ENCODE results near the gene STX17. TPM values are rescaled to one million over a fixed set of nuclear protein-coding genes. Genes with fewer than 3 reads are reported as not detected.

Gene STX17
- total and polyA plus RNA-seq, 2 of the 13 experiments (the other 11 are each of a cell fraction or from before 2014, with no cell fraction given), result 8.3 to 25.7 TPM

GRCh38 chr9:99867536-99867935 is 38.9 kb upstream of the STX17 start:
- no peaks in the 10 kb centered on the region for H3K79me2 ChIP-seq (ENCODE audit: insufficient read depth, low read length)
- FAIRE-seq (no peak), DNase-seq (ENCODE audit: low spot score) (no peak), ATAC-seq (no peak)
- no peak overlapping the region for H3K9ac ChIP-seq (ENCODE audit: insufficient read depth, low read depth, low read length)
- in situ Hi-C loops (cut with HindIII; ENCODE audit: extremely low pct_ligation_motif_present, low pct_unique_long_range_greater_than_20kb) (no loop called here), intact Hi-C loops (cut with micrococcal nuclease; ENCODE audit: unreplicated experiment) (no loop called here)
- H3K4me1 ChIP-seq (ENCODE audit: insufficient read depth, low read length), result no peaks in the 10 kb centered on the region
- WGBS (ENCODE audit: low lambda C conversion rate), result 16% methylated on average over 3 of the region's 3 CpGs
- H3K36me3 ChIP-seq (replicated peaks in 1 of 2; ENCODE audit: control insufficient read depth in 1 of 2, insufficient read depth in 2 of 2, low read length in 2 of 2), result no peaks in the 10 kb centered on the region
- H4K20me1 ChIP-seq (ENCODE audit: insufficient read depth, low read length), result no peaks in the 10 kb centered on the region
- ChIA-PET POLR2A (no interaction called here), CTCF (ENCODE audit: low intra/inter-chr PET ratio, low total read pairs) (no interaction called here)
- TF ChIP-seq NAIF1 (CRISPR knock-in tag; IDR thresholded peaks at IDR 0.05; ENCODE audit: borderline replicate concordance), result no peak
- TF ChIP-seq TEF (CRISPR knock-in tag; IDR thresholded peaks at IDR 0.05), result no peak
- TF ChIP-seq ZNF414 (CRISPR knock-in tag; IDR thresholded peaks at IDR 0.05), result no peak
- TF ChIP-seq ZNF572 (CRISPR knock-in tag; IDR thresholded peaks at IDR 0.05), result no peak
- no peak for TF ChIP-seq ZNF749 (CRISPR knock-in tag; IDR thresholded peaks at IDR 0.05; ENCODE audit: borderline replicate concordance)
- no peak for TF ChIP-seq NR3C1 (CRISPR knock-in tag; IDR thresholded peaks at IDR 0.05)
- H2AFZ ChIP-seq (ENCODE audit: low read length), result no peak overlapping the region
- BruUV-seq (replicated peaks), result no TSS peak
- no peak overlapping the region for H3K27ac ChIP-seq (ENCODE audit: extremely low read length, insufficient read depth, low read length)
- no peaks in the 10 kb centered on the region for H3K9me3 ChIP-seq (ENCODE audit: low read length)
- H3K4me2 ChIP-seq (ENCODE audit: low read depth, low read length), result no peak overlapping the region
- H3K4me3 ChIP-seq (replicated peaks in 1 of 3; ENCODE audit: insufficient read depth in 1 of 3, low read depth in 2 of 3, low read length in 3 of 3), result no peak overlapping the region
- no peaks in the 10 kb centered on the region for H3K27me3 ChIP-seq (ENCODE audit: control insufficient read depth in 1 of 2, insufficient read depth in 2 of 2, low read length in 2 of 2)

GRCh38 chr9:99867968-99868367 is 38.5 kb upstream of the STX17 start:
- H3K27me3 ChIP-seq (ENCODE audit: control insufficient read depth in 1 of 2, insufficient read depth in 2 of 2, low read length in 2 of 2), result no peaks in the 10 kb centered on the region
- no peaks in the 10 kb centered on the region for H3K9me3 ChIP-seq (ENCODE audit: low read length)
- DNase-seq (ENCODE audit: low spot score) (no peak), FAIRE-seq (no peak), ATAC-seq (no peak)
- H4K20me1 ChIP-seq (ENCODE audit: insufficient read depth, low read length), result no peaks in the 10 kb centered on the region
- ChIA-PET CTCF (ENCODE audit: low intra/inter-chr PET ratio, low total read pairs) (no interaction called here), POLR2A (no interaction called here)
- no peak overlapping the region for H3K4me3 ChIP-seq (replicated peaks in 1 of 3; ENCODE audit: insufficient read depth in 1 of 3, low read depth in 2 of 3, low read length in 3 of 3)
- no peak overlapping the region for H2AFZ ChIP-seq (ENCODE audit: low read length)
- in situ Hi-C loops (cut with HindIII; ENCODE audit: extremely low pct_ligation_motif_present, low pct_unique_long_range_greater_than_20kb) (no loop called here), intact Hi-C loops (cut with micrococcal nuclease; ENCODE audit: unreplicated experiment) (no loop called here)
- H3K36me3 ChIP-seq (replicated peaks in 1 of 2; ENCODE audit: control insufficient read depth in 1 of 2, insufficient read depth in 2 of 2, low read length in 2 of 2), result no peaks in the 10 kb centered on the region
- H3K27ac ChIP-seq (ENCODE audit: extremely low read length, insufficient read depth, low read length), result no peak overlapping the region
- BruUV-seq (replicated peaks), result no TSS peak
- no peak overlapping the region for H3K9ac ChIP-seq (ENCODE audit: insufficient read depth, low read depth, low read length)
- TF ChIP-seq ZBTB2 (CRISPR knock-in tag; IDR thresholded peaks at IDR 0.05; ENCODE audit: low read depth) (no peak), ZNF839 (CRISPR knock-in tag; IDR thresholded peaks at IDR 0.05; ENCODE audit: borderline replicate concordance) (no peak), GLI4 (CRISPR knock-in tag; IDR thresholded peaks at IDR 0.05; ENCODE audit: borderline replicate concordance) (no peak), ZNF292 (CRISPR knock-in tag; IDR thresholded peaks at IDR 0.05; ENCODE audit: borderline replicate concordance, low read depth) (no peak), SPEN (CRISPR knock-in tag; IDR thresholded peaks at IDR 0.05; ENCODE audit: low read depth) (no peak)
- no peaks in the 10 kb centered on the region for H3K4me1 ChIP-seq (ENCODE audit: insufficient read depth, low read length)
- H3K79me2 ChIP-seq (ENCODE audit: insufficient read depth, low read length), result no peaks in the 10 kb centered on the region
- no peak overlapping the region for H3K4me2 ChIP-seq (ENCODE audit: low read depth, low read length)

All from HepG2 (cell line).